HL-60 (cell line): ENCODE measurements around the gene SLC4A1.

Source experiments
- DNase-seq, 2 experiments: peaks; one replicate each; pipeline ENCODE4 v3.0.0-alpha.2; 2010 to 2020; ENCODE audit warnings: low read depth in 1 of 2, low spot score in 1 of 2
- H3K27ac ChIP-seq: fragments of 250-450 bp; sonication (Bioruptor Pico); replicated peaks from 2 replicates; pipeline ENCODE4 v1.5.1; 2020; ENCODE audit warnings: mild to moderate bottlenecking, moderate library complexity
- H3K27me3 ChIP-seq: fragments of 250-450 bp; sonication (Bioruptor Pico); 2 replicates; pipeline ENCODE4 v1.5.1; 2021; ENCODE audit warnings: mild to moderate bottlenecking, moderate library complexity; ENCODE audit not compliant: insufficient read depth, poor library complexity, severe bottlenecking
- H3K4me3 ChIP-seq: replicated peaks from 2 replicates; pipeline ENCODE4 v1.5.1; 2011; ENCODE audit warnings: mild to moderate bottlenecking, control low read depth, low read length; ENCODE audit not compliant: insufficient read depth
- GABPA ChIP-seq: IDR thresholded peaks from 2 replicates; pipeline ENCODE4 v1.6.1; 2012; ENCODE audit warnings: low read depth
- POLR2AphosphoS5 ChIP-seq: IDR thresholded peaks from 2 replicates; pipeline ENCODE4 v1.6.1; 2012; ENCODE audit warnings: low read depth
- SPI1 ChIP-seq: IDR thresholded peaks from 2 replicates; pipeline ENCODE4 v1.6.1; 2012; ENCODE audit warnings: low read depth, mild to moderate bottlenecking, borderline replicate concordance
- TF ChIP-seq, protein P1 (sequence below): IDR thresholded peaks from 2 replicates; pipeline ENCODE4 v1.6.1; 2012; ENCODE audit warnings: low read depth; ENCODE audit not compliant: insufficient replicate concordance
- TF ChIP-seq, protein P2 (sequence below): IDR thresholded peaks from one replicate; pipeline ENCODE4 v1.5.1; 2011; ENCODE audit warnings: low read length, control low read depth, inconsistent platforms; ENCODE audit not compliant: insufficient read depth

Gene SLC4A1

DNA sequence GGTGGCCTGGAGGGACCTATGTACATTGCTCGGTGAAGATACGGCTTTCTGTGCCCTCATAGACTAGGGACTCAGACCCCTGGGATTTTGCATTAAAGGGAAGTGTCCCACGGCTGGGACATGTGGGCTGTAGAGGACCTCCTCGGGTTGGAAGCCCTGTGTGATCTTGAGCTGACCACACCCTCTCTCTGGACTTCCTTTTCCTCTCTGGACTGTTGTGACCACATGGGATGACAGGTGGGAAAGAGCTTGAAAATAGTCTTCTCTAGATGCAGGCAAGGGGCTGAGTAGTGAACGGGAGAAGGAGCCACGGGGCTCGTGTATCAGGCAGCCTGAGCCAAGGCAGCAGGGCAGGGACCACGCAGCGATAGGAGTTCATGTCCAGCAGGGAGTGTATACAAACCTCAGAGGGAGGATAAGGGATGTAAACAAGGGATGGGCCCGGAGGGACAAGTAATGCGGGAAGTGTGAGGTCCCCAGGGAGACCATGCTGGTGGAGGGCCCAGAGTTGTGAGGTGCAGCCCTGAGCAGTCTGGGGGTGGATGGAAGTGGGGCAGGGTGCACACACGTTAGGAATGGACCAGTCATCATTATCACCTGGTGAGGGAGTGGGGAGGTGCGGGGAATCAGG is 4.5 kb upstream of the SLC4A1 start:
- Histone ChIP-seq H3K27ac (no peak overlapping the region), H3K27me3 (no peaks in the 10 kb centered on the region), H3K4me3 (no peak overlapping the region)
- TF ChIP-seq GABPA (no peak), SPI1 (no peak), POLR2AphosphoS5 (no peak)
- TF ChIP-seq, protein P1, sequence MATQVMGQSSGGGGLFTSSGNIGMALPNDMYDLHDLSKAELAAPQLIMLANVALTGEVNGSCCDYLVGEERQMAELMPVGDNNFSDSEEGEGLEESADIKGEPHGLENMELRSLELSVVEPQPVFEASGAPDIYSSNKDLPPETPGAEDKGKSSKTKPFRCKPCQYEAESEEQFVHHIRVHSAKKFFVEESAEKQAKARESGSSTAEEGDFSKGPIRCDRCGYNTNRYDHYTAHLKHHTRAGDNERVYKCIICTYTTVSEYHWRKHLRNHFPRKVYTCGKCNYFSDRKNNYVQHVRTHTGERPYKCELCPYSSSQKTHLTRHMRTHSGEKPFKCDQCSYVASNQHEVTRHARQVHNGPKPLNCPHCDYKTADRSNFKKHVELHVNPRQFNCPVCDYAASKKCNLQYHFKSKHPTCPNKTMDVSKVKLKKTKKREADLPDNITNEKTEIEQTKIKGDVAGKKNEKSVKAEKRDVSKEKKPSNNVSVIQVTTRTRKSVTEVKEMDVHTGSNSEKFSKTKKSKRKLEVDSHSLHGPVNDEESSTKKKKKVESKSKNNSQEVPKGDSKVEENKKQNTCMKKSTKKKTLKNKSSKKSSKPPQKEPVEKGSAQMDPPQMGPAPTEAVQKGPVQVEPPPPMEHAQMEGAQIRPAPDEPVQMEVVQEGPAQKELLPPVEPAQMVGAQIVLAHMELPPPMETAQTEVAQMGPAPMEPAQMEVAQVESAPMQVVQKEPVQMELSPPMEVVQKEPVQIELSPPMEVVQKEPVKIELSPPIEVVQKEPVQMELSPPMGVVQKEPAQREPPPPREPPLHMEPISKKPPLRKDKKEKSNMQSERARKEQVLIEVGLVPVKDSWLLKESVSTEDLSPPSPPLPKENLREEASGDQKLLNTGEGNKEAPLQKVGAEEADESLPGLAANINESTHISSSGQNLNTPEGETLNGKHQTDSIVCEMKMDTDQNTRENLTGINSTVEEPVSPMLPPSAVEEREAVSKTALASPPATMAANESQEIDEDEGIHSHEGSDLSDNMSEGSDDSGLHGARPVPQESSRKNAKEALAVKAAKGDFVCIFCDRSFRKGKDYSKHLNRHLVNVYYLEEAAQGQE: no peak
- TF ChIP-seq, protein P2, sequence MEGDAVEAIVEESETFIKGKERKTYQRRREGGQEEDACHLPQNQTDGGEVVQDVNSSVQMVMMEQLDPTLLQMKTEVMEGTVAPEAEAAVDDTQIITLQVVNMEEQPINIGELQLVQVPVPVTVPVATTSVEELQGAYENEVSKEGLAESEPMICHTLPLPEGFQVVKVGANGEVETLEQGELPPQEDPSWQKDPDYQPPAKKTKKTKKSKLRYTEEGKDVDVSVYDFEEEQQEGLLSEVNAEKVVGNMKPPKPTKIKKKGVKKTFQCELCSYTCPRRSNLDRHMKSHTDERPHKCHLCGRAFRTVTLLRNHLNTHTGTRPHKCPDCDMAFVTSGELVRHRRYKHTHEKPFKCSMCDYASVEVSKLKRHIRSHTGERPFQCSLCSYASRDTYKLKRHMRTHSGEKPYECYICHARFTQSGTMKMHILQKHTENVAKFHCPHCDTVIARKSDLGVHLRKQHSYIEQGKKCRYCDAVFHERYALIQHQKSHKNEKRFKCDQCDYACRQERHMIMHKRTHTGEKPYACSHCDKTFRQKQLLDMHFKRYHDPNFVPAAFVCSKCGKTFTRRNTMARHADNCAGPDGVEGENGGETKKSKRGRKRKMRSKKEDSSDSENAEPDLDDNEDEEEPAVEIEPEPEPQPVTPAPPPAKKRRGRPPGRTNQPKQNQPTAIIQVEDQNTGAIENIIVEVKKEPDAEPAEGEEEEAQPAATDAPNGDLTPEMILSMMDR: no peak
- DNase-seq: no peak

DNA sequence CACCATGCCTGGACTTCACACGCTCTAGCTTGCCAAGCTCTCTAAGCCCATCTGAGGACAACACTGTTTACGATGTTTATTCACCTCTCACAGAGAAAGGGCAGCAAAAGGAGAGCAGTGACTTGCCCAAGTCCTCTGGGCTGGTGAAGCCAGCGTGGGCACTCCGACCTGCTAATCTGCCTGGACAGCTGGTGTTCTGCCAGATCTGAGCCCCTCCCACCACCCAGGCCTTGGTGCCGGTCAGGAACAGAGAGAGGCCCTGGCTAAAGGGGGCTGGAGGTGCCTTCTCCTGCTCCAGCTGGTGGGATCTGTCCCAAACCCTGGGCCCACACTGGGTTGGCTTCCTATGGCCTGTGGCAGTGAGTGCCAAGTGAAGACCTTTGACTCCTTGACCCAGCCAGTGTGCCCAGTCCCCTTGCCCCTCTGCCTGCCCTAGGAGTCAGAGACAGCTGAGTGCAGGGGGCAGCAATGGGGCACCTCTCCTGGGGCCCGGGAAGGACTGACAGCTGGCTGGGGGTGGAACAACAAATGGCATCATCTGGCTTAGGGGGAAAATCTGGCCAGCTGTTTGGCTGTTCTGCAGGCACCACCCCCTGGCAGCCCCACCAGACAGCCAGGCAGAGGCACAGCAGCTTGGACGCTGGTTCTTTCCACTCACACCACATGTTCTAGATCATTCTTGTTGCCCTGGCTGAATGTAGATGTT is 1.8 kb upstream of the SLC4A1 start:
- no peak for DNase-seq
- Histone ChIP-seq H3K27me3 (no peaks in the 10 kb centered on the region), H3K27ac (no peak overlapping the region), H3K4me3 (no peak overlapping the region)
- no peak for TF ChIP-seq SPI1
- TF ChIP-seq, protein P2: no peak
- TF ChIP-seq, protein P1: no peak
- TF ChIP-seq POLR2AphosphoS5: no peak
- no peak for TF ChIP-seq GABPA

DNA sequence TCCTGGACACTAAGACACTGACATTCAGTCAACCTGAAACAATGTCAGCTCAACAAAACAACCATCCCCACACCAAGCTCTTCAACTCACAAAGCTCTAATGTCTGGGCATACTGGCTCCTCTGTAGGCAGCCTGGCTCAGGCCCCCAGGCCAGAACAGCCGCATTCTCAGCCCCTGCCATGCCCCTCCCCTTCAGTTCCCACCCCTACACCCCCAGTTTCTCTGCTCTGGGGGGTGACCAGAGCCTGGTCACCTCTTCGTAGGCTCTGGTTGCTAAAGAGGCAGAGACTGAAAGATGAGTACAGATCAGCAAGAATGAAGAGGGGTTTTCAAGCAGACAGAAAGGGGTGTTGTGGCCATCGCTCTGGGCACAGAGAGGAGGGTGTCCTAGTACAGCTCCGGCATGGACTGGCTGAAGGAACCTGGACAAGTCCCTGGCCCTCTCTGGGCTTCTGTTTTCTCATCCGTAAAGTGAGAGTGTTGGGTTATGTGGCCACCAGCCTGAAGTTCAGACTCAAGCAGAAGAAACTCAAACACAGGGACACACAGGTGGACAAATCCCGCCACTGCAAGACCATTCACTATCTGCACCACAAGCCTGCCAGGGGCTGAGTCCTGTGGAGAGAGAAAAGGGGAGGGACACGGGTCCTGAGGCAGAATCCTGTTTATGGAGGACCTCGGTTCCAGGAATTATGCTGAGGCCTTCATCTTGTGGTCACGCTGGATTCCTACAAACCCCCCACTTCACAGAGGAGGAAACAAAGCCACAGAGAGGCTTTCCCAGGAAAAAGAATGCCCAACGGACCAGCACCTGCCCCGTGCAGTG is 987 bp upstream of the SLC4A1 start:
- TF ChIP-seq SPI1: no peak
- TF ChIP-seq GABPA: no peak
- TF ChIP-seq, protein P1: no peak
- TF ChIP-seq, protein P2: no peak
- TF ChIP-seq POLR2AphosphoS5: no peak
- no peak overlapping the region for H3K4me3 ChIP-seq
- H3K27ac ChIP-seq: no peak overlapping the region
- no peak for DNase-seq
- no peaks in the 10 kb centered on the region for H3K27me3 ChIP-seq
